HT1080 (cell line): ENCODE measurements around the gene DHX35. TPM values are rescaled to one million over a fixed set of nuclear protein-coding genes. Genes with fewer than 3 reads are reported as not detected.

ENCODE experiments used
- DNase-seq: peaks from one replicate; pipeline ENCODE4 v3.0.0-alpha.2; 2015; ENCODE audit warnings: low read depth
- small RNA-seq: library from RNA; depleted of rRNA; stranded (forward); fragments of <200 nt; gene quantifications from one replicate; pipeline ENCODE3, GENCODE V24; 2014
- total RNA-seq: library from RNA; depleted of rRNA; stranded (reverse); fragments of >200 nt; shearing (Covaris generic); gene quantifications from 2 replicates; pipeline ENCODE4 v1.2.3, GENCODE V29; 2014; rRNA removed

The DHX35 gene
- total RNA-seq, 1 experiment from 2014 or later, result 9.8 TPM

- DNase-seq, result no peak
Observed at GRCh38 chr20:39057143-39057542, 95.0 kb downstream of the DHX35 start.

GRCh38 chr20:39057911-39058310, 95.8 kb downstream of the DHX35 start:
- DNase-seq, result no peak

DNA sequence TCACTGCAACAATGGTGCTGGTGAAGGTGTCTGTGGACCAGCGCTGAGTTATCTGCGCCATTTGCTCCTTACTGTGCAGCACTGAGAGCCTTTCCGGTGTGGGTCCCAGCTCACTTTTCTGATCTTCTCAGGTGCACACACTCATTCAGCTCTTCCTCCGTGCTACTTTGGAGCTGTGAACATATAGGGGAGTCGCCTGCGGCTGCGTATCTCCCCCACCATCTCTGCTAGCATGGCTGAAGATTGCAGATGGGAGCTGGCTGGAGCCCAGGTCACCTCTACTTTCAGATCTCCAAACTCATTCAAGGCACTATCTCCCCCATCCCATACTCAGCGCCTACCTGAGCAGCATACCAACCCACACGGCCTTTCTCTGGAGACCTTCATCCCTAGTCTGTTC, 96.9 kb downstream of the DHX35 start:
- no peak for DNase-seq

GRCh38 chr20:39066471-39067242, 104.5 kb downstream of the DHX35 start:
- DNase-seq, result no peak

- peak; percentile 31 for DNase-seq
Observed at GRCh38 chr20:39067526-39068216, 105.5 kb downstream of the DHX35 start.

DNA sequence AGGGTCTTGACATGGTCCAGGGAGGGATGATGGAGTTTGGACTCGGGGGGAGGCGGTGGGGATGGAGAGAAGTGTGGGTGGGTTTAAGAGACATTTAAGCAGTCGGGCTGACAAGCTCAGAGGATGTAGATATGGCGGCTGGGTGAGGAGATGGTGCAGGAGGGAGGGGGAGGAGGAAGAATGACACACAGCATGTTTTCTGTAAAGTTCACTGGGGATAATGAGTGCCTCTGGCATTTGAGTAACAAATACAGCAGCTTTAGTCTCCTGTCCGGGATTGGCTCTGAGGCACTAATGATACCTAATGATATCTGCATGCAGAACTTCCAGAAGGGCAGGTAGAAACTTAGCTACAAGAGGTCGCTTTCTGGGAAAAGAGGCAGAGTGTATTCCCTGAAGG, 107.8 kb downstream of the DHX35 start:
- no peak for DNase-seq

- peak; percentile 68 for DNase-seq
Observed at GRCh38 chr20:39070484-39071231, 108.5 kb downstream of the DHX35 start.

DNA sequence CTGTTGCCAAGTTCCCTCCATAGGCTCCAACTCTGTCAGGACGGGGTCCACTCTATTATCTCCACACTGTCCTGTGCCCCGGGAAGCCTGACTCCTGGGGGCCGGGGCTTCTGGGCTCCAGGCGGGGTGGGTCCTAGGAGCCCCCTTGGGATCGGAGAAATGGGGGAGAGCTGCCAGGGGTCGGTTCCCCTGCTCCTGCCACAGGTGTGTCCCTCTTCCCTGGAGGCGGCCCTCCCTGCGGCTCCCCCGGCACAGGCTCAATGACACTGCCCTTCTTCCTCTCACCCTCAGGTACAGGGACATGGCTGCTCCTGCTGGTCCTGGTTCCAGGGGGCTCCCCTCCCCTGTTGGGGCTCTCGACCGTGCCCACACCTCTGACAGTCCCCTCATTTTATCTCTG, 110.0 kb downstream of the DHX35 start:
- DNase-seq, result no peak

- no peak for DNase-seq
Observed at GRCh38 chr20:39072653-39073052, 110.5 kb downstream of the DHX35 start.

GRCh38 chr20:39075731-39076130, 113.6 kb downstream of the DHX35 start:
- no peak for DNase-seq

GRCh38 chr20:39076958-39077357, 114.8 kb downstream of the DHX35 start:
- no peak for DNase-seq

GRCh38 chr20:39080326-39080725, 118.2 kb downstream of the DHX35 start:
- no peak for DNase-seq

GRCh38 chr20:39081255-39081654, 119.1 kb downstream of the DHX35 start:
- peak; percentile 59 for DNase-seq

- no peak for DNase-seq
Observed at GRCh38 chr20:39082622-39083398, 120.7 kb downstream of the DHX35 start.

DNA sequence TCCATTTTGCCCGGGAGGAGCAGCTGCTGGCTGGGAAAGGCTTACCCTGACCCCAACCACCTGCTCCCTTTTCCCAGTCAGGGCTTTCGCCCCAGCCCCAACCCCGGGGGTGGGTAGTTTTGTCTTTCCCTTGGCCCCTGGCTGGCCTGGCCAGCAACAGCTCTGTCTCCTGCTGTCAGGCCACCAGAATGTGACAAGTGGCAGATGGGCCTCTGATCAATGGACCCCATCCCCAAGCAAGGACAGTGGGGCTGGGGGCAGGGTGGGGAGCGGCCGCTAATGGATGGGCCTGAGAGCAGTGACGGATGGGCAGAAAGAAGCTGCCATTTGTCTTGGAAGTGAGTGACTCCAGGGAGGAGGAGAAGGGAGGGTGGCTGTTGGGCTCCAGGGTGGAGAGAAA, 121.6 kb downstream of the DHX35 start:
- DNase-seq, result no peak

DNA sequence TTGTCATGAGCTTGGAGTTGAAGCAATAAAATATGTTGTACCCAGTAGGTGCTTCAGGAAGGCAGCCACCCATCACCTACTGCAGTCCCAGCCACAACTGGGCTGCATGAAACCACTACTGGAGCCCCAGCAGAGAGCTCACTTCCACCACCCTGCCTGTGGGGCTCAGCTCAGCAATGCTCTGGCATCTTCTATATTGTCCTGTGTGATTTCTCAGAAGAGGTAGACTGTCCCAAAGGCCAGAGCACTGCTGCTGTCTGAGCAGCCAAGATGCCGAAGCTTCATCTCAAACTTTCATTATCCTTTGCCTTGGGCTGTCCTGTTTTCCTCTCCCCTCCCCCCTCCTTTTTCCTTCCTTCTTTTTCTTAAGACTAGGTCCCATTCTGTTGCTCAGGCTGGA, 126.9 kb downstream of the DHX35 start:
- no peak for DNase-seq

Small RNA genes within 50 kb of the gene (small RNA-seq; reads per million reads assigned to genes)
- not detected for gene AL023803.1

Other genes with a start within 250 kb of the DHX35 start
- not detected in 2 replicates for gene SLC32A1, start 237.9 kb upstream of the DHX35 start, total RNA-seq
- 8.0 and 10.7 TPM in 2 replicates for gene ACTR5, start 213.9 kb upstream of the DHX35 start, total RNA-seq
- gene PPP1R16B, start 156.6 kb upstream of the DHX35 start, total RNA-seq, result 0.03 and 0.05 TPM in 2 replicates
- gene FAM83D, start 35.9 kb upstream of the DHX35 start, total RNA-seq, result 73.1 and 78.9 TPM in 2 replicates